Measurements from ENCODE around the gene RAD51B. TPM values are rescaled to one million over a fixed set of nuclear protein-coding genes. Genes with fewer than 3 reads are reported as not detected.

RAD51B gene
- total RNA-seq, 1 donor from 2014 or later, result 28.5 TPM

DNA sequence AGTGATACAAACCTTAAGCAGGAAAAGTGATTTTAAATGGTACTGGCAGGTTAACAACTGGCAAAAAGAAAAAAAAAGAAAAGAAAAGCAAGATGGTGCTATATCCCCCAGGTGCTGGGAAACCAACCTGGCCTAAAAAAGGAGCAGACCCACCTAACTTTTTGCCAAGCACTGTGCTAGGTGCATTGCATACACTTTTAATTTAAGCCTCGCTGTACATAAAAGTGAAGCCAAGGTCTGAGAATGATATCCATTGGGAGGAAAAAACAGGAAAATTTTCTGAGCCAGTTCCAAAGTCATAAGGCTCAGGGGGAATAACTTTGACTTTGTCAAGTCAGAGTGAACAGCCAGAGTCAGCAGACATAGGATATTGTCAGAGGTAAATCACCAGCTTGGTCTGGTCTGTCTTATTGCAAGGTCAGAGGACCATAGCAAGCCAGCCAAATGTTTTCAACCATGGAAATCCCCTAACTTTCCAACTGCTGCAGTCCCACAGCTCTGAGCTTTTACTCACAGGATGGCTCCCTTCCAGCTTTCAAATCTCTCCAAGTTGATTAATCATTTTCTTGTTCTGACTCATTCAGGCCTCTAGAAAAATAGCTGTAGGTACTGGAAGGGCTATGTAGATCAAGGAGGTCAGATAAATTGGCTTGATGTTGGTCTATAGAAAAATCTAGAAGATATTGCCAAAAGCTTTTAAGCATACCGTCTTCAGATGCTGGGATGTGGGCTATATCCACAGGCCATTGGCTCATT is 412.9 kb downstream of the RAD51B start:
- intact Hi-C loops (cut with DNase I), result no loop called here
- H3K4me1 ChIP-seq, result peaks cover 52% of the 10 kb centered on the region
- H3K9me3 ChIP-seq, result no peaks in the 10 kb centered on the region
- TF ChIP-seq POLR2A (IDR thresholded peaks at IDR 0.05), result no peak
- TF ChIP-seq POLR2AphosphoS5 (IDR thresholded peaks at IDR 0.05; ENCODE audit: insufficient read depth in 1 of 2, low read depth in 1 of 2), result peak; percentile 38 to 96
- TF ChIP-seq, protein P1, sequence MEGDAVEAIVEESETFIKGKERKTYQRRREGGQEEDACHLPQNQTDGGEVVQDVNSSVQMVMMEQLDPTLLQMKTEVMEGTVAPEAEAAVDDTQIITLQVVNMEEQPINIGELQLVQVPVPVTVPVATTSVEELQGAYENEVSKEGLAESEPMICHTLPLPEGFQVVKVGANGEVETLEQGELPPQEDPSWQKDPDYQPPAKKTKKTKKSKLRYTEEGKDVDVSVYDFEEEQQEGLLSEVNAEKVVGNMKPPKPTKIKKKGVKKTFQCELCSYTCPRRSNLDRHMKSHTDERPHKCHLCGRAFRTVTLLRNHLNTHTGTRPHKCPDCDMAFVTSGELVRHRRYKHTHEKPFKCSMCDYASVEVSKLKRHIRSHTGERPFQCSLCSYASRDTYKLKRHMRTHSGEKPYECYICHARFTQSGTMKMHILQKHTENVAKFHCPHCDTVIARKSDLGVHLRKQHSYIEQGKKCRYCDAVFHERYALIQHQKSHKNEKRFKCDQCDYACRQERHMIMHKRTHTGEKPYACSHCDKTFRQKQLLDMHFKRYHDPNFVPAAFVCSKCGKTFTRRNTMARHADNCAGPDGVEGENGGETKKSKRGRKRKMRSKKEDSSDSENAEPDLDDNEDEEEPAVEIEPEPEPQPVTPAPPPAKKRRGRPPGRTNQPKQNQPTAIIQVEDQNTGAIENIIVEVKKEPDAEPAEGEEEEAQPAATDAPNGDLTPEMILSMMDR (IDR thresholded peaks at IDR 0.05), result no peak
- H3K27ac ChIP-seq, result peak overlapping the region; percentile 78
- H3K36me3 ChIP-seq, result no peaks in the 10 kb centered on the region
- no peak for DNase-seq (ENCODE audit: extremely low spot score in 2 of 2)
- H3K27me3 ChIP-seq, result no peaks in the 10 kb centered on the region
- no peak overlapping the region for H3K4me3 ChIP-seq

- peaks cover 56% of the 10 kb centered on the region for H3K4me1 ChIP-seq
- intact Hi-C loops (cut with DNase I), result no loop called here
- H3K4me3 ChIP-seq, result no peak overlapping the region
- H3K36me3 ChIP-seq, result no peaks in the 10 kb centered on the region
- TF ChIP-seq POLR2AphosphoS5 (IDR thresholded peaks at IDR 0.05; ENCODE audit: insufficient read depth in 1 of 2, low read depth in 1 of 2) (no peak), POLR2A (IDR thresholded peaks at IDR 0.05) (no peak)
- TF ChIP-seq, protein P1 (IDR thresholded peaks at IDR 0.05), result no peak
- H3K27ac ChIP-seq, result peak overlapping the region; percentile 78
- H3K27me3 ChIP-seq, result no peaks in the 10 kb centered on the region
- H3K9me3 ChIP-seq, result no peaks in the 10 kb centered on the region
- no peak for DNase-seq (ENCODE audit: extremely low spot score in 2 of 2)
Measured at GRCh38 chr14:68233101-68233784, 413.7 kb downstream of the RAD51B start.

DNA sequence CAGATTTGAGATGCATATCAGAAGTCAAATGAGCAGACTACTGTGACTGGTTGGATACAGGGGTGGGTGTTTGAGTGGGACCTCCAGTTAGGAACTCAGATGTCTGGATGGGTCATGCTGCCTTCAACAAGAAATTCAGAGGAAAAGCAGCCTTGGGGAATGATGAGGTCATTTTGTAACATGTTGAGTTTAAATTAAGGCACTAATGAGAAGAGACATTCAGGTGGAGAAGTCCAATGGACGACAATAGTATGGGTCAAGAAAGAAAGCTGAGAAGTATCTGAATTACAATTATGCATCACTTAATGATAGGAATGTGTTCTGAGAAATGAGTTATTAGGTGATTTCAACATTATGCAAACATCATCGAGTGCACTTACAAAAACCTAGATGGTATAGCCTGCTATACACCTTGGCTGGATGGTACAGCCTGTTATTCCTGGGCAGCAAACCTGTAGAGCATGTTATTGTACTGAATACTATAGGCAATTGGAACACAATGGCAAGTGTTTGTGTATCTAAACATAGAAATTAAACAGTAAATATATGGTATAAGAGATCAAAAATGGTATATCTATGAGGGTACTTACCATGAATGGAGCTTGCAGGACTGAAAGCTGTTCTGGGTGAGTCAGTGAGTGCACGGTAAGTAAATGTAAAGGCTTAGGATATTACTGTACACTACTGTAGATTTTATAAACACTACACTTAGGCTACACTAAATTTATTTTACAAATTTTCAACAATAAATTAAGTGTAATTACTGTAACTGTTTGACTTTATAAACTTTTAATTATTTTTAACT is 414.7 kb downstream of the RAD51B start:
- TF ChIP-seq, protein P1 (IDR thresholded peaks at IDR 0.05), result no peak
- TF ChIP-seq POLR2A (IDR thresholded peaks at IDR 0.05) (no peak), POLR2AphosphoS5 (IDR thresholded peaks at IDR 0.05; ENCODE audit: insufficient read depth in 1 of 2, low read depth in 1 of 2) (peak in 1 of 2 donors; percentile 52)
- no peaks in the 10 kb centered on the region for H3K36me3 ChIP-seq
- H3K27ac ChIP-seq, result peak overlapping the region; percentile 78
- H3K4me3 ChIP-seq, result no peak overlapping the region
- H3K9me3 ChIP-seq, result no peaks in the 10 kb centered on the region
- no peaks in the 10 kb centered on the region for H3K27me3 ChIP-seq
- intact Hi-C loops (cut with DNase I), result no loop called here
- no peak for DNase-seq (ENCODE audit: extremely low spot score in 2 of 2)
- H3K4me1 ChIP-seq, result peaks cover 61% of the 10 kb centered on the region

- Histone ChIP-seq H3K27me3 (no peaks in the 10 kb centered on the region), H3K27ac (no peak overlapping the region), H3K4me3 (no peak overlapping the region), H3K4me1 (peaks cover 66% of the 10 kb centered on the region), H3K9me3 (no peaks in the 10 kb centered on the region), H3K36me3 (no peaks in the 10 kb centered on the region)
- intact Hi-C loops (cut with DNase I), result no loop called here
- DNase-seq (ENCODE audit: extremely low spot score in 2 of 2), result no peak
- TF ChIP-seq POLR2AphosphoS5 (IDR thresholded peaks at IDR 0.05; ENCODE audit: insufficient read depth in 1 of 2, low read depth in 1 of 2), result no peak
- TF ChIP-seq, protein P1 (IDR thresholded peaks at IDR 0.05), result no peak
Measured at GRCh38 chr14:68235011-68235410, 415.4 kb downstream of the RAD51B start.

All from vagina (tissue), 2 donors.